ENCODE data around the gene CYBA.

The CYBA gene

GRCh38 chr16:88635671-88636319 lies 15.1 kb downstream of the CYBA start:
- ChIA-PET POLR2A (ENCODE audit: low non-redundant PET) (interaction anchor here (0.5 kb wide), 1 partner anchor 45 kb away, joined by 5 read pairs; no protein-coding TSS in a partner anchor), CTCF (no interaction called here)

GRCh38 chr16:88634994-88635670 lies 15.7 kb downstream of the CYBA start:
- CTCF ChIA-PET: no interaction called here
- TF ChIP-seq CTCF (conservative IDR thresholded peaks at IDR 0.05; ENCODE audit: low read depth): no peak
- POLR2A ChIA-PET (ENCODE audit: low non-redundant PET): interaction anchor here (0.5 kb wide), 1 partner anchor 44 kb away, joined by 5 read pairs; no protein-coding TSS in a partner anchor
- DNase-seq (ENCODE audit: low spot score): no peak
- peak overlapping the region; percentile 27; the same call in 1 of the 2 replicates for H3K27ac ChIP-seq

More at GRCh38 chr16:88635671-88636319, 15.1 kb downstream of the CYBA start:
- no peak overlapping the region for H3K27ac ChIP-seq
- no peak for TF ChIP-seq CTCF (conservative IDR thresholded peaks at IDR 0.05; ENCODE audit: low read depth)
- DNase-seq (ENCODE audit: low spot score): no peak

GRCh38 chr16:88634141-88634993 lies 16.5 kb downstream of the CYBA start:
- ChIA-PET POLR2A (ENCODE audit: low non-redundant PET) (interaction anchor here (1.1 kb wide), 1 partner anchor 64 kb away, joined by 3 read pairs; the partner anchor contains the start of gene ZC3H18), CTCF (interaction anchor here (0.6 to 1.4 kb wide), 4 partner anchors 16 to 1441 kb away, joined by 3 to 6 read pairs (median 4); no protein-coding TSS in a partner anchor)
- peak overlapping the region; percentile 27; the same call in 1 of the 2 replicates for H3K27ac ChIP-seq
- peak; percentile 57 for DNase-seq (ENCODE audit: low spot score)
- TF ChIP-seq CTCF (conservative IDR thresholded peaks at IDR 0.05; ENCODE audit: low read depth): no peak

- H3K27ac ChIP-seq: peak overlapping the region; percentile 24; the same call in 1 of the 2 replicates
- POLR2A ChIA-PET (ENCODE audit: low non-redundant PET): interaction anchor here (1.1 kb wide), 1 partner anchor 63 kb away, joined by 3 read pairs; the partner anchor contains the start of gene ZC3H18
These were observed 17.1 kb downstream of the CYBA start for GRCh38 chr16:88633684-88634140.

GRCh38 chr16:88632587-88632930 lies 18.3 kb downstream of the CYBA start:
- CTCF ChIA-PET: interaction anchor here (1.4 kb wide), 1 partner anchor 17 kb away, joined by 6 read pairs; no protein-coding TSS in a partner anchor
- TF ChIP-seq CTCF (conservative IDR thresholded peaks at IDR 0.05; ENCODE audit: low read depth): no peak
- POLR2A ChIA-PET (ENCODE audit: low non-redundant PET): no interaction called here
- DNase-seq (ENCODE audit: low spot score): no peak
- H3K27ac ChIP-seq: 0 out of 2 replicates have a peak overlapping the region, but pooled peaks have one; percentile 9

More at GRCh38 chr16:88633684-88634140, 17.1 kb downstream of the CYBA start:
- no peak for TF ChIP-seq CTCF (conservative IDR thresholded peaks at IDR 0.05; ENCODE audit: low read depth)
- CTCF ChIA-PET: interaction anchor here (0.6 to 1.4 kb wide), 5 partner anchors 16 to 1440 kb away, joined by 3 to 6 read pairs (median 3); no protein-coding TSS in a partner anchor
- DNase-seq (ENCODE audit: low spot score): no peak
